ENCODE results near the gene ASPG.

DNA sequence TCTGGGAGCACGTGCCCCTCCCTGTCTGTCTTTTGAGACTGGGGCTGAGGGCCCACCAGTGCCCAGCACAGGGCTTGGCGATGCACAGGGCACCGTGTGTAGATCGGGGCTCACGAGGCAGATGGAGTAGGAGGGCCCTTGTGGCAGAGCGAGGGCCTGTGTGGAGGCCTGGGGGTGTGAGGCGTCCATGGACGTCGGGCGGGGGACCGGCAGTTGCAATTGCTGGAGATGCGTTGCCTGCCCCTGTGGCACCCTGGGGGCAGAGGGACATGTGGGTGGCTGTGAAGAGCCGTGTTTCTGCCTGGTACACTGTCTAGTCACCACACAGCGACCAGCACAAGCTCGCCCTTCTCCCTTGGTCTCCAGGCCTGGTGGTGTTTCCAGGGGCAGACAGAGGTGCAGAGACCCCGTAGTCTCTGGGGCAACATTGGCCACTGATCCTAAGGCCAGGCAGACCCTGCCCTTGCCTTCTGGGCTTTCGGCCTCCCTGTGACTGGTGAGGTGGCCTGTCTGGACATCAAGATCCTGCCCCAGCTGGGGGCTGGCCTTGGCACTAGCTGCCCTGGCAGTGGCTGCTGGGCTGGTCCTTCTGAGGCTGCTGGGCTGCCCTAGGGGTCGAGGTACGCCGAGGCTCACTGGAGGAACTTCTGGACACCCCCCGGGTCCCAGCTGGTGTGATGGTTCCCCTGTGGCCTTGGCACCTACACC lies 67.3 kb downstream of the ASPG start:
- TF ChIP-seq, protein P1, sequence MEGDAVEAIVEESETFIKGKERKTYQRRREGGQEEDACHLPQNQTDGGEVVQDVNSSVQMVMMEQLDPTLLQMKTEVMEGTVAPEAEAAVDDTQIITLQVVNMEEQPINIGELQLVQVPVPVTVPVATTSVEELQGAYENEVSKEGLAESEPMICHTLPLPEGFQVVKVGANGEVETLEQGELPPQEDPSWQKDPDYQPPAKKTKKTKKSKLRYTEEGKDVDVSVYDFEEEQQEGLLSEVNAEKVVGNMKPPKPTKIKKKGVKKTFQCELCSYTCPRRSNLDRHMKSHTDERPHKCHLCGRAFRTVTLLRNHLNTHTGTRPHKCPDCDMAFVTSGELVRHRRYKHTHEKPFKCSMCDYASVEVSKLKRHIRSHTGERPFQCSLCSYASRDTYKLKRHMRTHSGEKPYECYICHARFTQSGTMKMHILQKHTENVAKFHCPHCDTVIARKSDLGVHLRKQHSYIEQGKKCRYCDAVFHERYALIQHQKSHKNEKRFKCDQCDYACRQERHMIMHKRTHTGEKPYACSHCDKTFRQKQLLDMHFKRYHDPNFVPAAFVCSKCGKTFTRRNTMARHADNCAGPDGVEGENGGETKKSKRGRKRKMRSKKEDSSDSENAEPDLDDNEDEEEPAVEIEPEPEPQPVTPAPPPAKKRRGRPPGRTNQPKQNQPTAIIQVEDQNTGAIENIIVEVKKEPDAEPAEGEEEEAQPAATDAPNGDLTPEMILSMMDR (IDR thresholded peaks at IDR 0.05; ENCODE audit: insufficient read depth, low read length): no peak
- TF ChIP-seq, protein P2, sequence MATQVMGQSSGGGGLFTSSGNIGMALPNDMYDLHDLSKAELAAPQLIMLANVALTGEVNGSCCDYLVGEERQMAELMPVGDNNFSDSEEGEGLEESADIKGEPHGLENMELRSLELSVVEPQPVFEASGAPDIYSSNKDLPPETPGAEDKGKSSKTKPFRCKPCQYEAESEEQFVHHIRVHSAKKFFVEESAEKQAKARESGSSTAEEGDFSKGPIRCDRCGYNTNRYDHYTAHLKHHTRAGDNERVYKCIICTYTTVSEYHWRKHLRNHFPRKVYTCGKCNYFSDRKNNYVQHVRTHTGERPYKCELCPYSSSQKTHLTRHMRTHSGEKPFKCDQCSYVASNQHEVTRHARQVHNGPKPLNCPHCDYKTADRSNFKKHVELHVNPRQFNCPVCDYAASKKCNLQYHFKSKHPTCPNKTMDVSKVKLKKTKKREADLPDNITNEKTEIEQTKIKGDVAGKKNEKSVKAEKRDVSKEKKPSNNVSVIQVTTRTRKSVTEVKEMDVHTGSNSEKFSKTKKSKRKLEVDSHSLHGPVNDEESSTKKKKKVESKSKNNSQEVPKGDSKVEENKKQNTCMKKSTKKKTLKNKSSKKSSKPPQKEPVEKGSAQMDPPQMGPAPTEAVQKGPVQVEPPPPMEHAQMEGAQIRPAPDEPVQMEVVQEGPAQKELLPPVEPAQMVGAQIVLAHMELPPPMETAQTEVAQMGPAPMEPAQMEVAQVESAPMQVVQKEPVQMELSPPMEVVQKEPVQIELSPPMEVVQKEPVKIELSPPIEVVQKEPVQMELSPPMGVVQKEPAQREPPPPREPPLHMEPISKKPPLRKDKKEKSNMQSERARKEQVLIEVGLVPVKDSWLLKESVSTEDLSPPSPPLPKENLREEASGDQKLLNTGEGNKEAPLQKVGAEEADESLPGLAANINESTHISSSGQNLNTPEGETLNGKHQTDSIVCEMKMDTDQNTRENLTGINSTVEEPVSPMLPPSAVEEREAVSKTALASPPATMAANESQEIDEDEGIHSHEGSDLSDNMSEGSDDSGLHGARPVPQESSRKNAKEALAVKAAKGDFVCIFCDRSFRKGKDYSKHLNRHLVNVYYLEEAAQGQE (IDR thresholded peaks at IDR 0.05; ENCODE audit: insufficient replicate concordance, low read depth): no peak
- no peak for TF ChIP-seq POLR2AphosphoS5 (IDR thresholded peaks at IDR 0.05; ENCODE audit: low read depth)
